K562 (cell line): Measurements from ENCODE around the gene PCBP3. TPM values are rescaled to one million over a fixed set of nuclear protein-coding genes. Genes with fewer than 3 reads are reported as not detected.

Experiments
- ATAC-seq: fragments of 200-7000 bp; cut with Tn5 transposase; 3 replicates; pipeline ENCODE4 v1.9.1; 2020; ENCODE audit warnings: moderate library complexity
- BruUV-seq: library from RNA; stranded (reverse); fragments of 400-500 nt; replicated peaks from 2 replicates; lab custom pipeline; 2021; lab: Mats Ljungman, UMichigan
- CTCF ChIA-PET: fragments of 300-600 bp; formaldehyde crosslinking; extraction: SDS; loops from one replicate; lab custom pipeline; 2021; ENCODE audit warnings: low intra/inter-chr PET ratio; lab: Yijun Ruan, JAX
- POLR2A ChIA-PET: fragments of 300-600, 350-650 bp; sonication (Branson Sonifier 250); formaldehyde crosslinking; extraction: SDS; loops from one replicate; lab custom pipeline; 2021; ENCODE audit warnings: antibody characterized with exemption, inconsistent platforms; lab: Yijun Ruan, JAX
- DNase-seq, 4 experiments: peaks; one replicate each; pipeline versions ENCODE4 v3.0.0 to v3.0.0-alpha.2; 2011 to 2018; ENCODE audit warnings: low spot score in 3 of 4, mixed read lengths in 3 of 4; ENCODE audit errors: extremely low read depth in 1 of 4
- FAIRE-seq: peaks from 2 replicates; lab custom pipeline; 2011; peaks lifted over from hg19 to GRCh38; lab: Jason Lieb, UNC
- H2AFZ ChIP-seq: 2 replicates; pipeline ENCODE4 v1.6.0; 2011; ENCODE audit warnings: low read depth, low read length, control low read depth, inconsistent platforms
- H3K27ac ChIP-seq: fragments of 200-600 bp; 3 replicates; pipeline ENCODE4 v1.8.0; 2011; ENCODE audit warnings: low read depth, mild to moderate bottlenecking, control low read depth, inconsistent platforms, low read length, moderate library complexity, mixed read lengths; ENCODE audit errors: extremely low read depth
- H3K27me3 ChIP-seq, 2 experiments: fragments of 300-600 bp in 1 of 2; 2 replicates in 1 of 2; 3 replicates in 1 of 2; pipeline versions ENCODE4 v1.6.0 to v1.8.0; 2011; ENCODE audit warnings: inconsistent platforms in 2 of 2, low read length in 2 of 2, mild to moderate bottlenecking in 1 of 2, mixed read lengths in 1 of 2, moderate library complexity in 1 of 2; ENCODE audit not compliant: control insufficient read depth in 2 of 2, insufficient read depth in 2 of 2
- H3K36me3 ChIP-seq: fragments of 300-600 bp; 3 replicates; pipeline ENCODE4 v1.8.0; 2011; ENCODE audit warnings: mild to moderate bottlenecking, low read length, inconsistent platforms; ENCODE audit not compliant: control insufficient read depth, insufficient read depth
- H3K4me1 ChIP-seq, 2 experiments: fragments of 200-600 bp in 1 of 2; replicated peaks in 1 of 2; 2 replicates in 1 of 2; 3 replicates in 1 of 2; pipeline versions ENCODE4 v1.5.1 to v1.8.0; 2011; ENCODE audit warnings: inconsistent platforms in 2 of 2, low read length in 2 of 2, mild to moderate bottlenecking in 1 of 2, mixed read lengths in 1 of 2, moderate library complexity in 1 of 2; ENCODE audit not compliant: control insufficient read depth in 2 of 2, insufficient read depth in 2 of 2
- H3K4me2 ChIP-seq: 2 replicates; pipeline ENCODE4 v1.6.1; 2011; ENCODE audit warnings: low read length, control low read depth, inconsistent platforms, mixed read lengths; ENCODE audit not compliant: insufficient read depth
- H3K4me3 ChIP-seq: fragments of 200-600 bp; sonication (generic), shearing (Covaris generic); 2 replicates; pipeline ENCODE4 v1.5.1; 2016; ENCODE audit warnings: control low read depth, inconsistent platforms
- H3K79me2 ChIP-seq: fragments of 200-600 bp; 3 replicates; pipeline ENCODE4 v1.8.0; 2011; ENCODE audit warnings: low read length, inconsistent platforms; ENCODE audit not compliant: control insufficient read depth, insufficient read depth
- H3K9ac ChIP-seq, 2 experiments: 2 replicates each; pipeline versions ENCODE4 v1.6.0 to v1.6.1; 2011; ENCODE audit warnings: low read depth in 2 of 2, low read length in 2 of 2, control low read depth in 1 of 2, inconsistent platforms in 1 of 2, mild to moderate bottlenecking in 1 of 2, mixed read lengths in 1 of 2; ENCODE audit not compliant: insufficient read depth in 1 of 2
- H3K9me1 ChIP-seq: one replicate; pipeline ENCODE4 v1.6.0; 2011; ENCODE audit warnings: inconsistent platforms, mild to moderate bottlenecking, low read length, moderate library complexity; ENCODE audit not compliant: control insufficient read depth, insufficient read depth
- H3K9me3 ChIP-seq: replicated peaks from 2 replicates; pipeline ENCODE4 v1.5.1; 2011; ENCODE audit warnings: low read depth, low read length, inconsistent platforms; ENCODE audit not compliant: control insufficient read depth, insufficient read depth
- H4K20me1 ChIP-seq: replicated peaks from 2 replicates; pipeline ENCODE4 v1.6.1; 2011; ENCODE audit warnings: low read length, inconsistent platforms, mixed read lengths; ENCODE audit not compliant: control insufficient read depth, insufficient read depth
- ETV5 ChIP-seq: sonication (generic); formaldehyde crosslinking; IDR thresholded peaks from 2 replicates; pipeline ENCODE4 v1.4.0; 2020; ENCODE audit warnings: low read depth, mild to moderate bottlenecking, missing genetic modification reagents
- FOXM1 ChIP-seq, 2 experiments: fragments of 450-650 bp in 1 of 2; sonication (generic) in 1 of 2; formaldehyde crosslinking in 1 of 2; IDR thresholded peaks; 2 replicates each; pipeline versions ENCODE4 v1.6.1 to v1.9.0; 2017 to 2022; ENCODE audit warnings: low read depth in 2 of 2, mild to moderate bottlenecking in 2 of 2, missing genetic modification reagents in 1 of 2, moderate library complexity in 1 of 2
- ILK ChIP-seq: fragments of 450-650 bp; IDR thresholded peaks from 2 replicates; pipeline ENCODE4 v1.6.1; 2016; ENCODE audit warnings: missing genetic modification characterization, low read depth, mild to moderate bottlenecking, missing compliant biosample characterization, moderate library complexity, borderline replicate concordance
- KLF1 ChIP-seq: fragments of 450-650 bp; IDR thresholded peaks from 2 replicates; pipeline ENCODE4 v1.6.1; 2016; ENCODE audit warnings: missing genetic modification characterization, missing compliant biosample characterization
- NR0B1 ChIP-seq: fragments of 450-650 bp; IDR thresholded peaks from one replicate; pipeline ENCODE4 v1.6.1; 2018; ENCODE audit warnings: mild to moderate bottlenecking, moderate library complexity; ENCODE audit not compliant: partially characterized antibody
- RFX1 ChIP-seq: fragments of 450-650 bp; IDR thresholded peaks from 2 replicates; pipeline ENCODE4 v1.6.1; 2016; ENCODE audit warnings: mild to moderate bottlenecking, moderate library complexity
- SOX6 ChIP-seq: fragments of 450-650 bp; IDR thresholded peaks from 2 replicates; pipeline ENCODE4 v1.6.1; 2014; ENCODE audit warnings: mild to moderate bottlenecking
- SP1 ChIP-seq: sonication (generic); formaldehyde crosslinking; IDR thresholded peaks from 2 replicates; pipeline ENCODE4 v1.8.1; 2022; ENCODE audit warnings: mild to moderate bottlenecking, missing genetic modification reagents
- ZBTB43 ChIP-seq: sonication (generic); formaldehyde crosslinking; IDR thresholded peaks from 2 replicates; pipeline ENCODE4 v1.8.0; 2023; ENCODE audit warnings: mild to moderate bottlenecking, missing genetic modification reagents
- ZFP1 ChIP-seq: fragments of 450-650 bp; formaldehyde crosslinking; IDR thresholded peaks from 2 replicates; pipeline ENCODE4 v1.4.0; 2020; ENCODE audit warnings: mild to moderate bottlenecking, mixed read lengths
- ZNF239 ChIP-seq: fragments of 250-450 bp; sonication (Bioruptor Pico); IDR thresholded peaks from 2 replicates; pipeline ENCODE4 v1.4.0; 2020; ENCODE audit warnings: mild to moderate bottlenecking
- ZNF436 ChIP-seq: fragments of 250-450, 450-650 bp; sonication (Bioruptor Pico); formaldehyde crosslinking; IDR thresholded peaks from 2 replicates; pipeline ENCODE4 v1.7.0; 2020; ENCODE audit warnings: mild to moderate bottlenecking
- ZNF584 ChIP-seq: fragments of 200-800 bp; sonication (Bioruptor generic); IDR thresholded peaks from 2 replicates; pipeline ENCODE4 v1.6.1; 2016; ENCODE audit warnings: low read depth, mild to moderate bottlenecking, missing genetic modification characterization, missing compliant biosample characterization
- ZNF830 ChIP-seq: fragments of 250-450 bp; sonication (Bioruptor Pico); IDR thresholded peaks from 2 replicates; pipeline ENCODE4 v1.5.0; 2021; ENCODE audit warnings: mild to moderate bottlenecking
- WGBS: fragments of 100-300 bp; shearing (Covaris generic); methylation state at CpG from one replicate; pipeline ENCODE4 v1.1.6; 2016; ENCODE audit warnings: low coverage, mixed read lengths; ENCODE audit not compliant: insufficient coverage; ENCODE audit errors: missing lambda C conversion rate; 5-methylcytosine and 5-hydroxymethylcytosine counted together
- in situ Hi-C: fragments of 300-500 bp; cut with MboI; formaldehyde crosslinking; loops from 4 replicates; pipeline ENCODE4 v1.15.0; 2018; ENCODE audit warnings: inconsistent platforms, mixed read lengths
- intact Hi-C: fragments of 100-400 bp; cut with micrococcal nuclease; formaldehyde crosslinking; loops from 2 replicates; pipeline ENCODE4 v1.14.2; 2022
- polyA plus RNA-seq, 8 experiments: library from polyadenylated mRNA; depleted of rRNA in 4 of 8; stranded (reverse) in 5 of 8; unstranded in 3 of 8; fragments of >200 nt; fragmentation: Nextera tagmentation in 2 of 8; fragmentation: Illumina TruSeq in 1 of 8; extraction: Ambion mirVana in 2 of 8; extraction: Trizol in 1 of 8; gene quantifications; 2 replicates each; pipeline versions ENCODE4 v1.2.1 to v1.2.3, GENCODE V29; 2011 to 2014; ENCODE audit warnings: inconsistent platforms in 1 of 8, missing spikeins in 1 of 8
- total RNA-seq, 7 experiments: library from RNA; depleted of rRNA in 6 of 7; stranded (reverse); fragments of >200 nt in 6 of 7; fragmentation: Illumina TruSeq in 2 of 7; extraction: Trizol in 2 of 7; gene quantifications; 2 replicates each; pipeline versions ENCODE4 v1.2.1 to v1.2.3, GENCODE V29; 2011 to 2021; ENCODE audit warnings: low replicate concordance in 1 of 7
- TF ChIP-seq, protein P1 (sequence below), 3 experiments: fragments of 200-800 bp in 1 of 3; sonication (Bioruptor generic) in 1 of 3; sonication (generic) in 1 of 3; formaldehyde crosslinking in 1 of 3; IDR thresholded peaks; 2 replicates each; pipeline versions ENCODE4 v1.6.1 to v1.8.0; 2016 to 2022; ENCODE audit warnings: mild to moderate bottlenecking in 2 of 3, missing compliant biosample characterization in 2 of 3, missing genetic modification characterization in 2 of 3, missing genetic modification reagents in 1 of 3
- TF ChIP-seq, protein P2 (sequence below): fragments of 450-650 bp; formaldehyde crosslinking; IDR thresholded peaks from 2 replicates; pipeline ENCODE4 v1.4.0; 2020; ENCODE audit warnings: mild to moderate bottlenecking, moderate library complexity

The PCBP3 gene
- total and polyA plus RNA-seq, 9 of the 15 experiments (the other 6 are each of a cell fraction or from before 2014, with no cell fraction given), result 0.18 TPM; not detected in 8

- ChIA-PET CTCF (no interaction called here), POLR2A (no interaction called here)
- H3K9ac ChIP-seq, result no peak overlapping the region
- WGBS, result 2% methylated on average over 3 of the region's 3 CpGs
- FAIRE-seq (no peak), ATAC-seq (no peak), DNase-seq (no peak)
- intact Hi-C loops (no loop called here), in situ Hi-C loops (no loop called here)
- no peaks in the 10 kb centered on the region for H3K79me2 ChIP-seq
- no peak overlapping the region for H2AFZ ChIP-seq
- H3K36me3 ChIP-seq, result no peaks in the 10 kb centered on the region
- H3K4me3 ChIP-seq, result no peak overlapping the region
- BruUV-seq, result no TSS peak
- H3K9me3 ChIP-seq, result no peaks in the 10 kb centered on the region
- H3K27ac ChIP-seq, result no peak overlapping the region
- peaks cover 6 to 8% of the 10 kb centered on the region in 2 experiments; a peak in 4 of 5 replicates for H3K27me3 ChIP-seq
- no peaks in the 10 kb centered on the region for H3K4me1 ChIP-seq
- H3K9me1 ChIP-seq, result no peaks in the 10 kb centered on the region
- no peak overlapping the region for H3K4me2 ChIP-seq
- no peaks in the 10 kb centered on the region for H4K20me1 ChIP-seq
- no peak for TF ChIP-seq ZFP1 (CRISPR knock-in tag)
- TF ChIP-seq ILK, result no peak
- TF ChIP-seq ETV5 (CRISPR knock-in tag), result no peak
- no peak for TF ChIP-seq RFX1
- no peak for TF ChIP-seq ZNF584 (CRISPR knock-in tag)
- no peak for TF ChIP-seq ZNF239 (CRISPR knock-in tag)
- no peak for TF ChIP-seq ZNF436 (CRISPR knock-in tag)
- TF ChIP-seq FOXM1 (IDR thresholded peaks at IDR 0.05; ENCODE audit: low read depth), result no peak
- no peak for TF ChIP-seq FOXM1 (CRISPR knock-in tag; IDR thresholded peaks at IDR 0.05; ENCODE audit: low read depth)
- no peak for TF ChIP-seq ZNF830 (CRISPR knock-in tag)
- no peak for TF ChIP-seq KLF1 (tag)
- TF ChIP-seq, protein P1, sequence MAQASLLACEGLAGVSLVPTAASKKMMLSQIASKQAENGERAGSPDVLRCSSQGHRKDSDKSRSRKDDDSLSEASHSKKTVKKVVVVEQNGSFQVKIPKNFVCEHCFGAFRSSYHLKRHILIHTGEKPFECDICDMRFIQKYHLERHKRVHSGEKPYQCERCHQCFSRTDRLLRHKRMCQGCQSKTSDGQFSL (CRISPR knock-in tag; IDR thresholded peaks at IDR 0.05), result no peak
- TF ChIP-seq, protein P1 (tag; IDR thresholded peaks at IDR 0.05), result no peak
- no peak for TF ChIP-seq ZBTB43 (CRISPR knock-in tag)
- no peak for TF ChIP-seq SOX6
- TF ChIP-seq, protein P2, sequence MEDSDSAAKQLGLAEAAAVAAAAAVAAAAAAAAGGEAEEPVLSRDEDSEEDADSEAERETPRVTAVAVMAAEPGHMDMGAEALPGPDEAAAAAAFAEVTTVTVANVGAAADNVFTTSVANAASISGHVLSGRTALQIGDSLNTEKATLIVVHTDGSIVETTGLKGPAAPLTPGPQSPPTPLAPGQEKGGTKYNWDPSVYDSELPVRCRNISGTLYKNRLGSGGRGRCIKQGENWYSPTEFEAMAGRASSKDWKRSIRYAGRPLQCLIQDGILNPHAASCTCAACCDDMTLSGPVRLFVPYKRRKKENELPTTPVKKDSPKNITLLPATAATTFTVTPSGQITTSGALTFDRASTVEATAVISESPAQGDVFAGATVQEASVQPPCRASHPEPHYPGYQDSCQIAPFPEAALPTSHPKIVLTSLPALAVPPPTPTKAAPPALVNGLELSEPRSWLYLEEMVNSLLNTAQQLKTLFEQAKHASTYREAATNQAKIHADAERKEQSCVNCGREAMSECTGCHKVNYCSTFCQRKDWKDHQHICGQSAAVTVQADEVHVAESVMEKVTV (CRISPR knock-in tag), result no peak
- no peak for TF ChIP-seq NR0B1
- TF ChIP-seq SP1 (CRISPR knock-in tag), result no peak
Observed at GRCh38 chr21:45779226-45779625, 135.7 kb downstream of the PCBP3 start.
